K562 (cell line): ENCODE measurements around the gene XRCC3. TPM values are rescaled to one million over a fixed set of nuclear protein-coding genes. Genes with fewer than 3 reads are reported as not detected.

Source experiments
- BCL6 ChIP-seq: fragments of 250-450 bp; sonication (Bioruptor Pico); IDR thresholded peaks from 2 replicates; pipeline ENCODE4 v1.4.0; 2020
- BCOR ChIP-seq: fragments of 450-650 bp; IDR thresholded peaks from 2 replicates; pipeline ENCODE4 v1.6.1; 2016
- CBX8 ChIP-seq: fragments of 200-600 bp; sonication (generic); IDR thresholded peaks from 2 replicates; pipeline ENCODE4 v1.6.1; 2012; ENCODE audit warnings: borderline replicate concordance, mixed run types, low read depth, mild to moderate bottlenecking, moderate library complexity, mixed read lengths, low read length, control low read depth, inconsistent platforms; ENCODE audit not compliant: poor library complexity, severe bottlenecking; ENCODE audit errors: extremely low read depth
- ILK ChIP-seq: fragments of 450-650 bp; IDR thresholded peaks from 2 replicates; pipeline ENCODE4 v1.6.1; 2016; ENCODE audit warnings: missing genetic modification characterization, low read depth, mild to moderate bottlenecking, missing compliant biosample characterization, moderate library complexity, borderline replicate concordance
- KAT2B ChIP-seq: IDR thresholded peaks from one replicate; pipeline ENCODE4 v1.6.1; 2012; ENCODE audit warnings: low read depth, mild to moderate bottlenecking, control low read depth, inconsistent platforms, low read length, moderate library complexity
- KDM1A ChIP-seq, 2 experiments: fragments of 450-650 bp; IDR thresholded peaks; 2 replicates each; pipeline ENCODE4 v1.6.1; 2016; ENCODE audit warnings: mild to moderate bottlenecking in 2 of 2
- NCOA4 ChIP-seq: fragments of 450-650 bp; IDR thresholded peaks from 2 replicates; pipeline ENCODE4 v1.6.1; 2018; ENCODE audit warnings: mild to moderate bottlenecking; ENCODE audit not compliant: partially characterized antibody
- POLR2G ChIP-seq: fragments of 200-400 bp; formaldehyde crosslinking; IDR thresholded peaks from 2 replicates; pipeline ENCODE4 v1.6.1; 2017; ENCODE audit warnings: low read depth, mild to moderate bottlenecking, antibody characterized with exemption, low read length, moderate library complexity
- REST ChIP-seq, 2 experiments: fragments of 450-650 bp; formaldehyde crosslinking in 1 of 2; IDR thresholded peaks; 2 replicates each; pipeline versions ENCODE4 v1.4.0 to v1.6.1; 2014 to 2020; ENCODE audit warnings: mild to moderate bottlenecking in 2 of 2, borderline replicate concordance in 1 of 2, low read depth in 1 of 2
- SIN3B ChIP-seq: fragments of 450-650 bp; IDR thresholded peaks from 2 replicates; pipeline ENCODE4 v1.6.1; 2017; ENCODE audit warnings: low read depth, mild to moderate bottlenecking, moderate library complexity
- SIRT6 ChIP-seq: IDR thresholded peaks from one replicate; pipeline ENCODE4 v1.6.1; 2012; ENCODE audit warnings: low read depth, mild to moderate bottlenecking, control low read depth, inconsistent platforms, low read length, moderate library complexity
- TARDBP ChIP-seq: fragments of 450-650 bp; IDR thresholded peaks from 2 replicates; pipeline ENCODE4 v1.6.1; 2016
- ZBTB12 ChIP-seq: fragments of 250-450 bp; sonication (Bioruptor Pico); IDR thresholded peaks from 2 replicates; pipeline ENCODE4 v1.4.0; 2020
- ZC3H8 ChIP-seq: fragments of 450-650 bp; IDR thresholded peaks from 2 replicates; pipeline ENCODE4 v1.6.1; 2017
- ZNF124 ChIP-seq: sonication (generic); formaldehyde crosslinking; IDR thresholded peaks from 2 replicates; pipeline ENCODE4 v1.8.1; 2022; ENCODE audit warnings: missing genetic modification reagents
- ZNF274 ChIP-seq: IDR thresholded peaks from 2 replicates; pipeline ENCODE4 v1.6.1; 2011; ENCODE audit warnings: low read depth, mild to moderate bottlenecking, low read length, moderate library complexity, borderline replicate concordance
- ZNF41 ChIP-seq: fragments of 250-450 bp; sonication (Bioruptor Pico); conservative IDR thresholded peaks from 2 replicates; pipeline ENCODE4 v1.4.0; 2020; ENCODE audit warnings: mild to moderate bottlenecking
- ZNF699 ChIP-seq: fragments of 250-450 bp; sonication (Bioruptor Pico); IDR thresholded peaks from 2 replicates; pipeline ENCODE4 v1.8.0; 2021; ENCODE audit warnings: mild to moderate bottlenecking, moderate library complexity; ENCODE audit not compliant: insufficient replicate concordance
- ZNF740 ChIP-seq, 3 experiments: fragments of 200-800 bp in 1 of 3; sonication (Bioruptor generic) in 1 of 3; sonication (generic) in 1 of 3; formaldehyde crosslinking in 1 of 3; IDR thresholded peaks; 2 replicates each; pipeline versions ENCODE4 v1.6.1 to v1.8.0; 2016 to 2022; ENCODE audit warnings: mild to moderate bottlenecking in 2 of 3, missing compliant biosample characterization in 2 of 3, missing genetic modification characterization in 2 of 3, missing genetic modification reagents in 1 of 3
- polyA plus RNA-seq, 8 experiments: library from polyadenylated mRNA; depleted of rRNA in 4 of 8; stranded (reverse) in 5 of 8; unstranded in 3 of 8; fragments of >200 nt; fragmentation: Nextera tagmentation in 2 of 8; fragmentation: Illumina TruSeq in 1 of 8; extraction: Ambion mirVana in 2 of 8; extraction: Trizol in 1 of 8; gene quantifications; 2 replicates each; pipeline versions ENCODE4 v1.2.1 to v1.2.3, GENCODE V29; 2011 to 2014; ENCODE audit warnings: inconsistent platforms in 1 of 8, missing spikeins in 1 of 8
- total RNA-seq, 7 experiments: library from RNA; depleted of rRNA in 6 of 7; stranded (reverse); fragments of >200 nt in 6 of 7; fragmentation: Illumina TruSeq in 2 of 7; extraction: Trizol in 2 of 7; gene quantifications; 2 replicates each; pipeline versions ENCODE4 v1.2.1 to v1.2.3, GENCODE V29; 2011 to 2021; ENCODE audit warnings: low replicate concordance in 1 of 7

XRCC3 gene
- total and polyA plus RNA-seq, 9 of the 15 experiments (the other 6 are each of a cell fraction or from before 2014, with no cell fraction given), result 0.34 to 59.3 (median 30.3) TPM

- TF ChIP-seq REST (IDR thresholded peaks at IDR 0.05; ENCODE audit: borderline replicate concordance) (no peak), REST (CRISPR knock-in tag; IDR thresholded peaks at IDR 0.05; ENCODE audit: low read depth) (no peak), BCOR (peak; percentile 35; the same call in 1 of the 2 replicates), SIRT6 (no peak), POLR2G (no peak), ZNF740 (CRISPR knock-in tag; IDR thresholded peaks at IDR 0.05) (no peak), ZNF740 (tag; IDR thresholded peaks at IDR 0.05) (no peak), BCL6 (CRISPR knock-in tag) (no peak), SIN3B (no peak), ZNF699 (CRISPR knock-in tag) (no peak), CBX8 (no peak), NCOA4 (no peak), ZBTB12 (no peak), ILK (tag) (no peak), ZNF274 (no peak), ZNF41 (CRISPR knock-in tag) (no peak), KDM1A (IDR thresholded peaks at IDR 0.05) (0 out of 4 replicates have a peak, but pooled peaks of 1 of the 2 experiments have one; percentile 12), ZNF124 (CRISPR knock-in tag) (no peak), TARDBP (no peak), KAT2B (no peak), ZC3H8 (no peak)
Observed at GRCh38 chr14:103730490-103731035, 15.3 kb upstream of the XRCC3 start (continued).
